Endothelial cell of umbilical vein (primary cell): ENCODE data around the gene FAM20B. TPM values are rescaled to one million over a fixed set of nuclear protein-coding genes. Genes with fewer than 3 reads are reported as not detected.
A peak's percentile ranks its signal among the peaks of the same experiment; 100 is the strongest.

Source experiments
- BruUV-seq: library from RNA; stranded (reverse); fragments of 400-500 nt; replicated peaks from 2 replicates; lab custom pipeline; 2021; lab: Mats Ljungman, UMichigan
- CTCF ChIA-PET: fragments of 300-600, 350-600 bp; sonication (Branson Sonifier 250); formaldehyde crosslinking; loops from one replicate; lab custom pipeline; 2021; ENCODE audit warnings: antibody characterized with exemption, inconsistent platforms; lab: Charles Lee
- POLR2A ChIA-PET: fragments of 300-600, 350-600 bp; sonication (Branson Sonifier 250); formaldehyde crosslinking; loops from one replicate; lab custom pipeline; 2021; ENCODE audit warnings: antibody characterized with exemption, inconsistent platforms; lab: Charles Lee
- DNase-seq: peaks from one replicate; pipeline ENCODE4 v3.0.0-alpha.2; 2011; ENCODE audit warnings: low read depth, low spot score
- FAIRE-seq: peaks from 2 replicates; lab custom pipeline; 2011; peaks lifted over from hg19 to GRCh38; lab: Jason Lieb, UNC
- H2AFZ ChIP-seq: 2 replicates; pipeline ENCODE4 v1.6.0; 2012; ENCODE audit warnings: low read depth, low read length, control low read depth, inconsistent platforms
- H3K27ac ChIP-seq: 2 replicates; pipeline ENCODE4 v1.5.1; 2011; ENCODE audit warnings: low read depth, mild to moderate bottlenecking, control low read depth, low read length, moderate library complexity; ENCODE audit not compliant: insufficient read depth
- H3K27me3 ChIP-seq, 2 experiments: 2 replicates each; pipeline versions ENCODE4 v1.6.0 to v1.6.1; 2011; ENCODE audit warnings: low read length in 2 of 2, mixed read lengths in 1 of 2; ENCODE audit not compliant: control insufficient read depth in 2 of 2, insufficient read depth in 2 of 2
- H3K36me3 ChIP-seq, 2 experiments: 2 replicates in 1 of 2; 3 replicates in 1 of 2; pipeline ENCODE4 v1.5.1; 2011; ENCODE audit warnings: low read length in 2 of 2, mild to moderate bottlenecking in 1 of 2, moderate library complexity in 1 of 2; ENCODE audit not compliant: control insufficient read depth in 2 of 2, insufficient read depth in 2 of 2; ENCODE audit errors: extremely low read depth in 1 of 2
- H3K4me1 ChIP-seq: 3 replicates; pipeline ENCODE4 v1.5.1; 2011; ENCODE audit warnings: mild to moderate bottlenecking, low read length; ENCODE audit not compliant: control insufficient read depth, insufficient read depth; ENCODE audit errors: extremely low read depth
- H3K4me2 ChIP-seq: 2 replicates; pipeline ENCODE4 v1.6.1; 2011; ENCODE audit warnings: low read length, control low read depth, mixed read lengths; ENCODE audit not compliant: insufficient read depth
- H3K4me3 ChIP-seq, 3 experiments: fragments of 200-600 bp in 1 of 3; sonication (generic), shearing (Covaris generic) in 1 of 3; replicated peaks in 1 of 3; 2 replicates each; pipeline ENCODE4 v1.5.1; 2011 to 2016; ENCODE audit warnings: control low read depth in 3 of 3, low read length in 3 of 3, mild to moderate bottlenecking in 2 of 3, inconsistent platforms in 1 of 3, low read depth in 1 of 3, moderate library complexity in 1 of 3; ENCODE audit not compliant: insufficient read depth in 1 of 3
- H3K79me2 ChIP-seq: 2 replicates; pipeline ENCODE4 v1.6.0; 2012; ENCODE audit warnings: low read length, inconsistent platforms; ENCODE audit not compliant: control insufficient read depth, insufficient read depth
- H3K9ac ChIP-seq: replicated peaks from 2 replicates; pipeline ENCODE3; 2011; ENCODE audit warnings: low read length, control low read depth; ENCODE audit not compliant: insufficient read depth; ENCODE audit errors: extremely low read depth
- H3K9me1 ChIP-seq: replicated peaks from 3 replicates; pipeline ENCODE4 v1.6.0; 2011; ENCODE audit warnings: mild to moderate bottlenecking, low read length; ENCODE audit not compliant: control insufficient read depth, insufficient read depth; ENCODE audit errors: extremely low read depth
- H3K9me3 ChIP-seq: replicated peaks from 2 replicates; pipeline ENCODE4 v1.5.1; 2012; ENCODE audit warnings: low read length, inconsistent platforms; ENCODE audit not compliant: control insufficient read depth, insufficient read depth
- H4K20me1 ChIP-seq: replicated peaks from 2 replicates; pipeline ENCODE3; 2011; ENCODE audit warnings: mild to moderate bottlenecking, low read length; ENCODE audit not compliant: control insufficient read depth, insufficient read depth; ENCODE audit errors: extremely low read depth
- CTCF ChIP-seq, 2 donors: IDR thresholded peaks; 1 replicate in 1 of 2; 2 replicates in 1 of 2; pipeline ENCODE4 v1.5.1; 2011; ENCODE audit warnings: low read length in 2 of 2, mild to moderate bottlenecking in 2 of 2, moderate library complexity in 2 of 2, control low read depth in 1 of 2, inconsistent platforms in 1 of 2, low read depth in 1 of 2; ENCODE audit not compliant: insufficient read depth in 1 of 2; ENCODE audit errors: extremely low read depth in 1 of 2
- EZH2 ChIP-seq: IDR thresholded peaks from 2 replicates; pipeline ENCODE4 v1.6.1; 2012; ENCODE audit warnings: borderline replicate concordance, low read depth, mild to moderate bottlenecking, moderate library complexity, low read length, inconsistent platforms; ENCODE audit not compliant: severe bottlenecking
- FOS ChIP-seq: IDR thresholded peaks from 2 replicates; pipeline ENCODE4 v1.6.1; 2011; ENCODE audit warnings: mild to moderate bottlenecking, low read length, moderate library complexity, borderline replicate concordance; ENCODE audit not compliant: insufficient read depth
- GATA2 ChIP-seq: IDR thresholded peaks from 2 replicates; pipeline ENCODE4 v1.7.0; 2011; ENCODE audit warnings: low read depth, mild to moderate bottlenecking, moderate library complexity, mixed read lengths, low read length; ENCODE audit not compliant: insufficient read length, insufficient read depth
- JUN ChIP-seq: IDR thresholded peaks from 2 replicates; pipeline ENCODE4 v1.6.1; 2011; ENCODE audit warnings: borderline replicate concordance, low read depth; ENCODE audit not compliant: insufficient read length, insufficient read depth
- MYC ChIP-seq: IDR thresholded peaks from one replicate; pipeline ENCODE4 v1.6.1; 2011; ENCODE audit warnings: mild to moderate bottlenecking, low read depth, low read length
- POLR2A ChIP-seq: IDR thresholded peaks from 2 replicates; pipeline ENCODE4 v1.6.1; 2012; ENCODE audit warnings: low read depth, mild to moderate bottlenecking, control low read depth, low read length
- POLR2AphosphoS5 ChIP-seq: IDR thresholded peaks from 2 replicates; pipeline ENCODE4 v1.6.1; 2012; ENCODE audit warnings: low read depth, mild to moderate bottlenecking, control low read depth, low read length, moderate library complexity; ENCODE audit not compliant: insufficient read depth
- dilution Hi-C: fragments of 300-500 bp; cut with MboI; formaldehyde crosslinking; loops from one replicate; pipeline ENCODE4 v1.15.0; 2019; ENCODE audit warnings: low sequenced_read_pairs; ENCODE audit not compliant: extremely low pct_ligation_motif_present
- intact Hi-C: fragments of 100-400 bp; cut with micrococcal nuclease; formaldehyde crosslinking; loops from one replicate; pipeline ENCODE4 v1.10.0; 2022
- polyA plus RNA-seq, 4 experiments: library from polyadenylated mRNA; depleted of rRNA in 3 of 4; stranded (reverse) in 3 of 4; unstranded in 1 of 4; fragments of >200 nt; gene quantifications; 2 replicates each; pipeline versions ENCODE4 v1.2.1 to v1.2.3, GENCODE V29; 2011 to 2012; ENCODE audit warnings: missing spikeins in 1 of 4
- total RNA-seq: library from RNA; stranded (reverse); gene quantifications from 2 replicates; pipeline ENCODE4 v1.2.3, GENCODE V29; 2021
- TF ChIP-seq, protein P1 (sequence below): IDR thresholded peaks from 2 replicates; pipeline ENCODE4 v1.6.1; 2011; ENCODE audit not compliant: insufficient read depth, insufficient read length

The FAM20B gene
- total and polyA plus RNA-seq, 2 donors (not counting 3 experiments of a cell fraction or from before 2014, with no cell fraction given): 10.0 to 35.1 TPM

- Histone ChIP-seq H3K27me3 (peaks cover 4 to 5% of the 10 kb centered on the region in 2 experiments), H3K79me2 (no peaks in the 10 kb centered on the region), H3K27ac (no peak overlapping the region), H3K4me2 (no peak overlapping the region), H3K9me1 (no peaks in the 10 kb centered on the region), H2AFZ (peak overlapping the region; percentile 57), H3K36me3 (no peaks in the 10 kb centered on the region), H3K4me1 (no peaks in the 10 kb centered on the region), H3K9me3 (no peaks in the 10 kb centered on the region), H3K9ac (no peak overlapping the region), H3K4me3 (no peak overlapping the region), H4K20me1 (no peaks in the 10 kb centered on the region)
- dilution Hi-C loops: loop anchor here (25.0 kb wide), 1 partner anchor 255 kb away; no protein-coding TSS in a partner anchor
- ChIA-PET CTCF (interaction anchor here (0.6 to 3.0 kb wide), 5 partner anchors 10 to 485 kb away, joined by 3 to 19 read pairs (median 6); no protein-coding TSS in a partner anchor), POLR2A (no interaction called here)
- TF ChIP-seq POLR2AphosphoS5 (no peak), FOS (peak; percentile 17)
- FAIRE-seq (no peak), DNase-seq (no peak)
- intact Hi-C loops: no loop called here
- BruUV-seq: no TSS peak
Observed at GRCh38 chr1:179017383-179018326, 8.0 kb upstream of the FAM20B start.

GRCh38 chr1:179021873-179022272 is 3.8 kb upstream of the FAM20B start:
- Histone ChIP-seq H3K27ac (no peak overlapping the region), H3K4me3 (no peak overlapping the region), H3K4me2 (no peak overlapping the region), H3K4me1 (peaks cover 6% of the 10 kb centered on the region), H3K27me3 (peaks cover 13 to 21% of the 10 kb centered on the region in 2 experiments), H3K36me3 (no peaks in the 10 kb centered on the region), H3K9me1 (no peaks in the 10 kb centered on the region), H3K9me3 (no peaks in the 10 kb centered on the region), H2AFZ (no peak overlapping the region), H3K79me2 (peaks cover 3% of the 10 kb centered on the region), H4K20me1 (no peaks in the 10 kb centered on the region), H3K9ac (no peak overlapping the region)
- BruUV-seq: no TSS peak
- TF ChIP-seq, protein P1, sequence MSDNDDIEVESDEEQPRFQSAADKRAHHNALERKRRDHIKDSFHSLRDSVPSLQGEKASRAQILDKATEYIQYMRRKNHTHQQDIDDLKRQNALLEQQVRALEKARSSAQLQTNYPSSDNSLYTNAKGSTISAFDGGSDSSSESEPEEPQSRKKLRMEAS: no peak
- TF ChIP-seq GATA2: no peak
- no peak for TF ChIP-seq FOS
- TF ChIP-seq POLR2A: no peak
- TF ChIP-seq CTCF (IDR thresholded peaks at IDR 0.05; ENCODE audit: extremely low read depth in 1 of 2, insufficient read depth in 1 of 2, low read depth in 1 of 2, low read length in 2 of 2): no peak
- TF ChIP-seq JUN: no peak
- TF ChIP-seq EZH2: no peak
- TF ChIP-seq MYC: no peak
- TF ChIP-seq POLR2AphosphoS5: no peak
- POLR2A ChIA-PET: no interaction called here
- dilution Hi-C loops (loop anchor here (25.0 kb wide), 1 partner anchor 260 kb away; no protein-coding TSS in a partner anchor), intact Hi-C loops (no loop called here)
- FAIRE-seq: no peak
- DNase-seq: no peak
- CTCF ChIA-PET: interaction anchor here (1.3 to 1.9 kb wide), 2 partner anchors 17 to 19 kb away, joined by 3 to 8 read pairs; no protein-coding TSS in a partner anchor
